GM12892 (cell line): ENCODE results near the gene ELOVL5.
"Not testable (repeated sequence)": the region's sequence is repeated elsewhere in the genome, so short reads cannot be mapped to it uniquely, and the experiment has no call there.

Experiments used
- POLR2A ChIP-seq: IDR thresholded peaks from 2 replicates; pipeline ENCODE4 v1.6.1; 2011; ENCODE audit warnings: low read depth, low read length, control low read depth
- POLR2AphosphoS5 ChIP-seq: IDR thresholded peaks from 2 replicates; pipeline ENCODE4 v1.6.1; 2011; ENCODE audit warnings: low read depth, low read length, control low read depth
- TAF1 ChIP-seq: IDR thresholded peaks from 2 replicates; pipeline ENCODE4 v1.6.1; 2011; ENCODE audit warnings: low read depth, mild to moderate bottlenecking, control low read depth, low read length, borderline replicate concordance

DNA sequence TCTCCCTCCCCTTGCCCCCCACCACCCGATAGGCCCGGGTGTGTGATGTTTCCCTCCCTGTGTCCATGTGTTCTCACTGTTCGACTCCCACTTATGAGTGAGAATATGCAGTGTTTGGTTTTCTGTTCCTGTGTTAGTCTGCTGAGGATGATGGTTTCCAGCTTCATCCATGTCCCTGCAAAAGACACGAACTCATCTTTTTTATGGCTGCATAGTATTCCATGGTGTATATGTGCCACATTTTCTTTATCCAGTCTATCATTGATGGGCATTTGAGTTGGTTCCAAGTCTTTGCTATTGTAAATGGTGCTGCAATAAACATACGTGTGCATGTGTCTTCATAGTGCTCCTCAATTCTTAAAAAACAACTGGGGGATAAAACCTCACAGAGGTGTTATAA is 2.7 kb downstream of the ELOVL5 start:
- not testable (repeated sequence) for TF ChIP-seq POLR2A, POLR2AphosphoS5, TAF1
